ENCODE results near the gene PAX5. TPM values are rescaled to one million over a fixed set of nuclear protein-coding genes. Genes with fewer than 3 reads are reported as not detected.
A peak's percentile ranks its signal among the peaks of the same experiment; 100 is the strongest.

Gene PAX5
- total RNA-seq, 1 experiment from 2014 or later, result 0.39 TPM

DNA sequence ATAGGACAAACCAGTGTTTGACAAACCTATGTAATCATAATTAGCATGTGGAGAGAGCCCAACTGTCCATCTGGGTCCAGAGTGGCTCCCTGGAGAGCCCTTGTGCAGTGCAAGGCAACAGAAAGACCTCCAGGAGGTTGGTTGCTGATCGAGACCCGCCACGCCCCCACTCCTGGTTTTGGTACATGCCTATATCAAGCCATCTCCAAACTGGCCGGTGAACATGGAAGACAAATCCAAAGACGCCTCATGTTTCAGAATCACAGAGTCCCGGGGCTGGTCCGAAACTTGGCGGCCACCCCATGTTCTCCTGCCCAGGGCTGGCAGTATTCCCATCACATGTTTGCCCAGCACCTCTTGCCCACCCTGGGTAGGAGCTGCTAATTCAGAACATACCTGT lies 140.2 kb downstream of the PAX5 start:
- H2AFZ ChIP-seq (ENCODE audit: low read length), result no peak overlapping the region
- no peak overlapping the region for H3K4ac ChIP-seq (ENCODE audit: low read depth, low read length)
- H2BK15ac ChIP-seq (ENCODE audit: low read depth, low read length), result no peak overlapping the region
- H3K14ac ChIP-seq (ENCODE audit: insufficient read depth, low read length), result no peak overlapping the region
- H2BK20ac ChIP-seq (ENCODE audit: low read depth, low read length, poor library complexity, severe bottlenecking), result no peak overlapping the region
- peak; percentile 7 for DNase-seq
- no peaks in the 10 kb centered on the region for H3K79me1 ChIP-seq (ENCODE audit: insufficient read depth, low read depth, low read length, poor library complexity, severe bottlenecking)
- no peaks in the 10 kb centered on the region for H3K23me2 ChIP-seq (ENCODE audit: insufficient read length, low read depth, low read length, poor library complexity, severe bottlenecking)
- H4K5ac ChIP-seq (ENCODE audit: insufficient read length, low read depth, low read length), result no peak overlapping the region
- no peak overlapping the region for H3K56ac ChIP-seq (ENCODE audit: insufficient read length, low read depth, low read length)
- H3K23ac ChIP-seq (ENCODE audit: insufficient read length, low read depth, low read length), result no peak overlapping the region
- no peaks in the 10 kb centered on the region; the same call in 1 of the 2 replicates for H3K27me3 ChIP-seq (ENCODE audit: insufficient read depth, low read length)
- Mint-ChIP-seq H3K27me3 (ENCODE audit: low read depth) (peaks cover 2% of the 10 kb centered on the region), H3K27ac (no peak overlapping the region), H3K9me3 (no peaks in the 10 kb centered on the region), H3K4me1 (peaks cover 16 to 33% of the 10 kb centered on the region in 2 experiments), H3K4me3 (no peak overlapping the region), H3K36me3 (ENCODE audit: insufficient read depth in 1 of 3, low read depth in 3 of 3) (no peaks in the 10 kb centered on the region)
- H4K20me1 ChIP-seq (ENCODE audit: control insufficient read depth, insufficient read depth, insufficient read length), result no peaks in the 10 kb centered on the region
- H3K4me2 ChIP-seq (ENCODE audit: insufficient read depth, insufficient read length, low read length), result no peak overlapping the region
- TF ChIP-seq, protein P1, sequence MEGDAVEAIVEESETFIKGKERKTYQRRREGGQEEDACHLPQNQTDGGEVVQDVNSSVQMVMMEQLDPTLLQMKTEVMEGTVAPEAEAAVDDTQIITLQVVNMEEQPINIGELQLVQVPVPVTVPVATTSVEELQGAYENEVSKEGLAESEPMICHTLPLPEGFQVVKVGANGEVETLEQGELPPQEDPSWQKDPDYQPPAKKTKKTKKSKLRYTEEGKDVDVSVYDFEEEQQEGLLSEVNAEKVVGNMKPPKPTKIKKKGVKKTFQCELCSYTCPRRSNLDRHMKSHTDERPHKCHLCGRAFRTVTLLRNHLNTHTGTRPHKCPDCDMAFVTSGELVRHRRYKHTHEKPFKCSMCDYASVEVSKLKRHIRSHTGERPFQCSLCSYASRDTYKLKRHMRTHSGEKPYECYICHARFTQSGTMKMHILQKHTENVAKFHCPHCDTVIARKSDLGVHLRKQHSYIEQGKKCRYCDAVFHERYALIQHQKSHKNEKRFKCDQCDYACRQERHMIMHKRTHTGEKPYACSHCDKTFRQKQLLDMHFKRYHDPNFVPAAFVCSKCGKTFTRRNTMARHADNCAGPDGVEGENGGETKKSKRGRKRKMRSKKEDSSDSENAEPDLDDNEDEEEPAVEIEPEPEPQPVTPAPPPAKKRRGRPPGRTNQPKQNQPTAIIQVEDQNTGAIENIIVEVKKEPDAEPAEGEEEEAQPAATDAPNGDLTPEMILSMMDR (conservative IDR thresholded peaks at IDR 0.05), result no peak
- no peaks in the 10 kb centered on the region for H3K79me2 ChIP-seq (ENCODE audit: insufficient read depth, low read length)
- no peak overlapping the region for H4K91ac ChIP-seq (ENCODE audit: insufficient read length, low read depth, low read length)
- H3K9me3 ChIP-seq (ENCODE audit: control insufficient read depth, low read depth, low read length), result no peaks in the 10 kb centered on the region
- H4K8ac ChIP-seq (replicated peaks; ENCODE audit: insufficient read length, low read depth, low read length), result no peak overlapping the region
- H2AK5ac ChIP-seq (ENCODE audit: insufficient read length, low read length), result no peak overlapping the region
- no peak overlapping the region for H3K18ac ChIP-seq (ENCODE audit: insufficient read length, low read depth, low read length)
- no CpG with 5 or more reads among the region's 8 CpGs for WGBS (ENCODE audit: extremely low coverage, insufficient read length, low lambda C conversion rate)
- no peak overlapping the region for H2BK120ac ChIP-seq (ENCODE audit: low read depth, low read length, poor library complexity, severe bottlenecking)
- H3K4me1 ChIP-seq (ENCODE audit: insufficient read depth, low read length), result no peaks in the 10 kb centered on the region
- H3T11ph ChIP-seq (ENCODE audit: low read length), result no peak overlapping the region
- no peak overlapping the region for H2BK12ac ChIP-seq (ENCODE audit: insufficient read length, low read depth, low read length)
- no peak overlapping the region for H3K27ac ChIP-seq (ENCODE audit: insufficient read length, low read depth, low read length)
- H2BK5ac ChIP-seq (ENCODE audit: insufficient read length, low read length), result no peak overlapping the region
- H3K9ac ChIP-seq (ENCODE audit: extremely low read depth, insufficient read length, low read length), result no peak overlapping the region
